ENCODE measurements around the gene TNFAIP3.

The TNFAIP3 gene

GRCh38 chr6:137902699-137903098 lies 35.6 kb downstream of the TNFAIP3 start:
- TF ChIP-seq ZNF70 (CRISPR knock-in tag; IDR thresholded peaks at IDR 0.05) (no peak), ZFP3 (CRISPR knock-in tag; IDR thresholded peaks at IDR 0.05) (no peak), ESRRG (CRISPR knock-in tag; IDR thresholded peaks at IDR 0.05) (no peak), ZFP30 (CRISPR knock-in tag; IDR thresholded peaks at IDR 0.05) (no peak), ZNF8 (CRISPR knock-in tag; IDR thresholded peaks at IDR 0.05) (no peak), PPARA (CRISPR knock-in tag; IDR thresholded peaks at IDR 0.05; ENCODE audit: borderline replicate concordance) (no peak), BACH2 (CRISPR knock-in tag; IDR thresholded peaks at IDR 0.05; ENCODE audit: borderline replicate concordance) (no peak), TOX (CRISPR knock-in tag; IDR thresholded peaks at IDR 0.05; ENCODE audit: borderline replicate concordance) (no peak), TCF4 (CRISPR knock-in tag; IDR thresholded peaks at IDR 0.05; ENCODE audit: borderline replicate concordance) (no peak), CSDC2 (CRISPR knock-in tag; IDR thresholded peaks at IDR 0.05) (no peak), ARNTL (CRISPR knock-in tag; IDR thresholded peaks at IDR 0.05; ENCODE audit: borderline replicate concordance, low read depth) (no peak), OSR1 (CRISPR knock-in tag; IDR thresholded peaks at IDR 0.05) (no peak), SNAI2 (CRISPR knock-in tag; IDR thresholded peaks at IDR 0.05) (no peak), GLIS3 (CRISPR knock-in tag; IDR thresholded peaks at IDR 0.05) (no peak), RARB (CRISPR knock-in tag; IDR thresholded peaks at IDR 0.05) (no peak), ZNF565 (CRISPR knock-in tag; conservative IDR thresholded peaks at IDR 0.05; ENCODE audit: low read depth) (no peak)
- TF ChIP-seq, protein P1, sequence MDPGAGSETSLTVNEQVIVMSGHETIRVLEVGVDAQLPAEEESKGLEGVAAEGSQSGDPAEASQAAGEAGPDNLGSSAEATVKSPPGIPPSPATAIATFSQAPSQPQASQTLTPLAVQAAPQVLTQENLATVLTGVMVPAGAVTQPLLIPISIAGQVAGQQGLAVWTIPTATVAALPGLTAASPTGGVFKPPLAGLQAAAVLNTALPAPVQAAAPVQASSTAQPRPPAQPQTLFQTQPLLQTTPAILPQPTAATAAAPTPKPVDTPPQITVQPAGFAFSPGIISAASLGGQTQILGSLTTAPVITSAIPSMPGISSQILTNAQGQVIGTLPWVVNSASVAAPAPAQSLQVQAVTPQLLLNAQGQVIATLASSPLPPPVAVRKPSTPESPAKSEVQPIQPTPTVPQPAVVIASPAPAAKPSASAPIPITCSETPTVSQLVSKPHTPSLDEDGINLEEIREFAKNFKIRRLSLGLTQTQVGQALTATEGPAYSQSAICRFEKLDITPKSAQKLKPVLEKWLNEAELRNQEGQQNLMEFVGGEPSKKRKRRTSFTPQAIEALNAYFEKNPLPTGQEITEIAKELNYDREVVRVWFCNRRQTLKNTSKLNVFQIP (CRISPR knock-in tag; IDR thresholded peaks at IDR 0.05; ENCODE audit: borderline replicate concordance, low read depth) = no peak
- TF ChIP-seq, protein P2, sequence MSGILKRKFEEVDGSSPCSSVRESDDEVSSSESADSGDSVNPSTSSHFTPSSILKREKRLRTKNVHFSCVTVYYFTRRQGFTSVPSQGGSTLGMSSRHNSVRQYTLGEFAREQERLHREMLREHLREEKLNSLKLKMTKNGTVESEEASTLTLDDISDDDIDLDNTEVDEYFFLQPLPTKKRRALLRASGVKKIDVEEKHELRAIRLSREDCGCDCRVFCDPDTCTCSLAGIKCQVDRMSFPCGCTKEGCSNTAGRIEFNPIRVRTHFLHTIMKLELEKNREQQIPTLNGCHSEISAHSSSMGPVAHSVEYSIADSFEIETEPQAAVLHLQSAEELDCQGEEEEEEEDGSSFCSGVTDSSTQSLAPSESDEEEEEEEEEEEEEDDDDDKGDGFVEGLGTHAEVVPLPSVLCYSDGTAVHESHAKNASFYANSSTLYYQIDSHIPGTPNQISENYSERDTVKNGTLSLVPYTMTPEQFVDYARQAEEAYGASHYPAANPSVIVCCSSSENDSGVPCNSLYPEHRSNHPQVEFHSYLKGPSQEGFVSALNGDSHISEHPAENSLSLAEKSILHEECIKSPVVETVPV (CRISPR knock-in tag; IDR thresholded peaks at IDR 0.05) = no peak
- TF ChIP-seq, protein P3, sequence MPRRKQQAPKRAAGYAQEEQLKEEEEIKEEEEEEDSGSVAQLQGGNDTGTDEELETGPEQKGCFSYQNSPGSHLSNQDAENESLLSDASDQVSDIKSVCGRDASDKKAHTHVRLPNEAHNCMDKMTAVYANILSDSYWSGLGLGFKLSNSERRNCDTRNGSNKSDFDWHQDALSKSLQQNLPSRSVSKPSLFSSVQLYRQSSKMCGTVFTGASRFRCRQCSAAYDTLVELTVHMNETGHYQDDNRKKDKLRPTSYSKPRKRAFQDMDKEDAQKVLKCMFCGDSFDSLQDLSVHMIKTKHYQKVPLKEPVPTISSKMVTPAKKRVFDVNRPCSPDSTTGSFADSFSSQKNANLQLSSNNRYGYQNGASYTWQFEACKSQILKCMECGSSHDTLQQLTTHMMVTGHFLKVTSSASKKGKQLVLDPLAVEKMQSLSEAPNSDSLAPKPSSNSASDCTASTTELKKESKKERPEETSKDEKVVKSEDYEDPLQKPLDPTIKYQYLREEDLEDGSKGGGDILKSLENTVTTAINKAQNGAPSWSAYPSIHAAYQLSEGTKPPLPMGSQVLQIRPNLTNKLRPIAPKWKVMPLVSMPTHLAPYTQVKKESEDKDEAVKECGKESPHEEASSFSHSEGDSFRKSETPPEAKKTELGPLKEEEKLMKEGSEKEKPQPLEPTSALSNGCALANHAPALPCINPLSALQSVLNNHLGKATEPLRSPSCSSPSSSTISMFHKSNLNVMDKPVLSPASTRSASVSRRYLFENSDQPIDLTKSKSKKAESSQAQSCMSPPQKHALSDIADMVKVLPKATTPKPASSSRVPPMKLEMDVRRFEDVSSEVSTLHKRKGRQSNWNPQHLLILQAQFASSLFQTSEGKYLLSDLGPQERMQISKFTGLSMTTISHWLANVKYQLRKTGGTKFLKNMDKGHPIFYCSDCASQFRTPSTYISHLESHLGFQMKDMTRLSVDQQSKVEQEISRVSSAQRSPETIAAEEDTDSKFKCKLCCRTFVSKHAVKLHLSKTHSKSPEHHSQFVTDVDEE (CRISPR knock-in tag; IDR thresholded peaks at IDR 0.05) = no peak
- TF ChIP-seq, protein P4, sequence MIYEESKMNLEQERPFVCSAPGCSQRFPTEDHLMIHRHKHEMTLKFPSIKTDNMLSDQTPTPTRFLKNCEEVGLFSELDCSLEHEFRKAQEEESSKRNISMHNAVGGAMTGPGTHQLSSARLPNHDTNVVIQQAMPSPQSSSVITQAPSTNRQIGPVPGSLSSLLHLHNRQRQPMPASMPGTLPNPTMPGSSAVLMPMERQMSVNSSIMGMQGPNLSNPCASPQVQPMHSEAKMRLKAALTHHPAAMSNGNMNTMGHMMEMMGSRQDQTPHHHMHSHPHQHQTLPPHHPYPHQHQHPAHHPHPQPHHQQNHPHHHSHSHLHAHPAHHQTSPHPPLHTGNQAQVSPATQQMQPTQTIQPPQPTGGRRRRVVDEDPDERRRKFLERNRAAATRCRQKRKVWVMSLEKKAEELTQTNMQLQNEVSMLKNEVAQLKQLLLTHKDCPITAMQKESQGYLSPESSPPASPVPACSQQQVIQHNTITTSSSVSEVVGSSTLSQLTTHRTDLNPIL (CRISPR knock-in tag; IDR thresholded peaks at IDR 0.05; ENCODE audit: low read depth) = no peak
- no peak for ATAC-seq

DNA sequence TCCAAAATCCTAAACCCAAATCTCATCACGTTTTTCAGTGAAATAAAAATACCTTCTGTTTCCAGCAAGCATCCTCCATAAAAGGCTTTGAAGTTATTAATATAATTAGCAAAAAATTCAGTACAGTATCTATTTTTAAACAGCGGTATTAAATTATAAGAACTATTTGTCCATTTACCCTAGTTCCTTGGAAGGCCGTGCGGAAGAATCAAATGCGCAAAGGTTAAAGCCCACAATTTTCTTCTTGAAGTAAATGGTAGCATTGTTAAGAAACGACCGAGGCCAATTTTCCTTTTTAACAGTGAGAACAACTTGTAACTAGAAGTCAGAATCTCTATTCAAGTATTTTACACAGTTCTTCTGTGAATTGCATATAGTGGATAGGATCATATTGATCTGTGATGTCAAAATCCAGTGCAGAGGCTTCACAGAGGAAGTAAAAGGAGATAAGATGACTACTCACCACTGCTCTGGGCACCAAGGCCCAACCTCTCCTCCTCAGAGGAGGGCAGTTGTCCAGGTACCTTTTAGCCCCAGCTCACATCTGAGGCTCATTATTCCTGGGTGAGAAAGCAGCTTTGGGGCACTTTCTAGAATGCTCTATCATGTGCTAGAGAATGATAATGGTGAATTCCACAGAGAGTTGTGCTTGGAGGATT lies 36.3 kb downstream of the TNFAIP3 start:
- TF ChIP-seq ARNTL (CRISPR knock-in tag; IDR thresholded peaks at IDR 0.05; ENCODE audit: borderline replicate concordance, low read depth) = no peak
- TF ChIP-seq, protein P3 (CRISPR knock-in tag; IDR thresholded peaks at IDR 0.05) = no peak
- no peak for ATAC-seq

Data from SK-N-SH treated with all-trans-retinoic acid at 6 μM for 48 hours (cell line).